H9 (cell line): ENCODE measurements around the gene C17orf113. TPM values are rescaled to one million over a fixed set of nuclear protein-coding genes. Genes with fewer than 3 reads are reported as not detected.

ENCODE experiments used
- DNase-seq: peaks from one replicate; pipeline ENCODE4 v3.0.0-alpha.2; 2017
- H2AFZ ChIP-seq: one replicate; pipeline ENCODE4 v1.6.1; 2013; ENCODE audit warnings: mild to moderate bottlenecking, low read length, control low read depth, moderate library complexity
- H2AK5ac ChIP-seq: 2 replicates; pipeline ENCODE4 v1.6.1; 2013; ENCODE audit warnings: low read length, control low read depth, mixed read lengths; ENCODE audit not compliant: insufficient read length
- H2BK120ac ChIP-seq: one replicate; pipeline ENCODE4 v1.6.1; 2013; ENCODE audit warnings: low read depth, mild to moderate bottlenecking, low read length, control low read depth, inconsistent platforms; ENCODE audit not compliant: poor library complexity, severe bottlenecking
- H2BK12ac ChIP-seq: 2 replicates; pipeline ENCODE4 v1.6.1; 2013; ENCODE audit warnings: low read length, control low read depth, mixed read lengths, low read depth; ENCODE audit not compliant: insufficient read length
- H2BK15ac ChIP-seq: 2 replicates; pipeline ENCODE4 v1.6.1; 2013; ENCODE audit warnings: low read depth, low read length, control low read depth
- H2BK20ac ChIP-seq: one replicate; pipeline ENCODE4 v1.6.1; 2013; ENCODE audit warnings: low read depth, mild to moderate bottlenecking, low read length, control low read depth, inconsistent platforms; ENCODE audit not compliant: poor library complexity, severe bottlenecking
- H2BK5ac ChIP-seq: 2 replicates; pipeline ENCODE4 v1.6.1; 2013; ENCODE audit warnings: low read length, control low read depth, mixed read lengths; ENCODE audit not compliant: insufficient read length
- H3K14ac ChIP-seq: 2 replicates; pipeline ENCODE4 v1.6.1; 2013; ENCODE audit warnings: low read length, control low read depth; ENCODE audit not compliant: insufficient read depth
- H3K18ac ChIP-seq: 2 replicates; pipeline ENCODE4 v1.6.1; 2013; ENCODE audit warnings: low read depth, mild to moderate bottlenecking, mixed read lengths, low read length, control low read depth; ENCODE audit not compliant: insufficient read length
- H3K23ac ChIP-seq: 2 replicates; pipeline ENCODE4 v1.6.1; 2013; ENCODE audit warnings: low read length, control low read depth, mixed read lengths, low read depth; ENCODE audit not compliant: insufficient read length
- H3K23me2 ChIP-seq: 2 replicates; pipeline ENCODE4 v1.6.1; 2013; ENCODE audit warnings: low read depth, mild to moderate bottlenecking, mixed read lengths, low read length, control low read depth; ENCODE audit not compliant: insufficient read length, poor library complexity, severe bottlenecking
- H3K27ac ChIP-seq: 2 replicates; pipeline ENCODE4 v1.5.1; 2013; ENCODE audit warnings: low read length, control low read depth, mixed read lengths, low read depth; ENCODE audit not compliant: insufficient read length
- H3K27me3 ChIP-seq: 2 replicates; pipeline ENCODE4 v1.6.1; 2013; ENCODE audit warnings: low read length, control low read depth, inconsistent platforms; ENCODE audit not compliant: insufficient read depth
- H3K4ac ChIP-seq: 2 replicates; pipeline ENCODE4 v1.6.1; 2013; ENCODE audit warnings: low read depth, mild to moderate bottlenecking, control low read depth, inconsistent platforms, low read length, moderate library complexity
- H3K4me1 ChIP-seq: 2 replicates; pipeline ENCODE4 v1.6.1; 2013; ENCODE audit warnings: low read length, control low read depth, inconsistent platforms; ENCODE audit not compliant: insufficient read depth
- H3K4me2 ChIP-seq: 2 replicates; pipeline ENCODE4 v1.6.1; 2013; ENCODE audit warnings: low read length, control low read depth, mixed read lengths; ENCODE audit not compliant: insufficient read length, insufficient read depth
- H3K56ac ChIP-seq: 2 replicates; pipeline ENCODE4 v1.6.1; 2013; ENCODE audit warnings: low read depth, mild to moderate bottlenecking, mixed read lengths, low read length, control low read depth; ENCODE audit not compliant: insufficient read length
- H3K79me1 ChIP-seq: 2 replicates; pipeline ENCODE4 v1.6.1; 2013; ENCODE audit warnings: low read depth, mild to moderate bottlenecking, moderate library complexity, low read length, control low read depth, inconsistent platforms; ENCODE audit not compliant: insufficient read depth, poor library complexity, severe bottlenecking
- H3K79me2 ChIP-seq: 2 replicates; pipeline ENCODE4 v1.6.1; 2013; ENCODE audit warnings: low read length, control low read depth, inconsistent platforms; ENCODE audit not compliant: insufficient read depth
- H3K9ac ChIP-seq: 2 replicates; pipeline ENCODE4 v1.6.1; 2013; ENCODE audit warnings: low read length, control low read depth, mixed read lengths; ENCODE audit not compliant: insufficient read length; ENCODE audit errors: extremely low read depth
- H3K9me3 ChIP-seq: one replicate; pipeline ENCODE4 v1.6.1; 2013; ENCODE audit warnings: low read depth, low read length, inconsistent platforms; ENCODE audit not compliant: control insufficient read depth
- H3T11ph ChIP-seq: one replicate; pipeline ENCODE4 v1.6.1; 2013; ENCODE audit warnings: mild to moderate bottlenecking, low read length, control low read depth, inconsistent platforms
- H4K20me1 ChIP-seq: one replicate; pipeline ENCODE4 v1.6.1; 2013; ENCODE audit not compliant: control insufficient read depth, insufficient read length, insufficient read depth
- H4K5ac ChIP-seq: 2 replicates; pipeline ENCODE4 v1.6.1; 2013; ENCODE audit warnings: low read depth, mild to moderate bottlenecking, mixed read lengths, low read length, control low read depth; ENCODE audit not compliant: insufficient read length
- H4K8ac ChIP-seq: replicated peaks from 2 replicates; pipeline ENCODE4 v1.6.1; 2013; ENCODE audit warnings: low read length, control low read depth, mixed read lengths, low read depth; ENCODE audit not compliant: insufficient read length
- H4K91ac ChIP-seq: 2 replicates; pipeline ENCODE4 v1.6.1; 2013; ENCODE audit warnings: low read depth, mild to moderate bottlenecking, moderate library complexity, mixed read lengths, low read length, control low read depth; ENCODE audit not compliant: insufficient read length
- H3K27ac Mint-ChIP-seq, 3 experiments: 2 replicates in 2 of 3; 3 replicates in 1 of 3; pipeline ENCODE4 v1.8.0; 2020 to 2021; ENCODE audit warnings: mixed read lengths in 3 of 3, mild to moderate bottlenecking in 1 of 3, moderate library complexity in 1 of 3
- H3K27me3 Mint-ChIP-seq: 2 replicates; pipeline ENCODE4 v1.8.0; 2021; ENCODE audit warnings: low read depth, mild to moderate bottlenecking, moderate library complexity, mixed read lengths
- H3K36me3 Mint-ChIP-seq, 3 experiments: 2 replicates in 2 of 3; 3 replicates in 1 of 3; pipeline ENCODE4 v1.8.0; 2020 to 2021; ENCODE audit warnings: low read depth in 3 of 3, mixed read lengths in 3 of 3; ENCODE audit not compliant: insufficient read depth in 1 of 3
- H3K4me1 Mint-ChIP-seq, 2 experiments: 2 replicates each; pipeline ENCODE4 v1.8.0; 2020; ENCODE audit warnings: mixed read lengths in 2 of 2
- H3K4me3 Mint-ChIP-seq, 2 experiments: 2 replicates in 1 of 2; 3 replicates in 1 of 2; pipeline ENCODE4 v1.8.0; 2020 to 2021; ENCODE audit warnings: mild to moderate bottlenecking in 2 of 2, mixed read lengths in 2 of 2, moderate library complexity in 1 of 2
- H3K9me3 Mint-ChIP-seq, 2 experiments: 2 replicates in 1 of 2; 3 replicates in 1 of 2; pipeline ENCODE4 v1.8.0; 2020; ENCODE audit warnings: mild to moderate bottlenecking in 2 of 2, mixed read lengths in 2 of 2, moderate library complexity in 1 of 2
- CTCF ChIP-seq: fragments of 200-600 bp; sonication (generic); conservative IDR thresholded peaks from 3 replicates; pipeline ENCODE4 v1.8.0; 2021; ENCODE audit warnings: antibody characterized with exemption, mild to moderate bottlenecking
- WGBS: extraction: QIAGEN DNeasy Blood & Tissue Kit; methylation state at CpG from one replicate; pipeline ENCODE4 v1.1.7; 2013; ENCODE audit warnings: missing lambda C conversion rate, low lambda C conversion rate, mixed read lengths; ENCODE audit not compliant: insufficient read length; ENCODE audit errors: extremely low coverage; 5-methylcytosine and 5-hydroxymethylcytosine counted together
- total RNA-seq: library from RNA; stranded (reverse); gene quantifications from 2 replicates; pipeline ENCODE4 v1.2.1, GENCODE V29; 2021

The C17orf113 gene
- total RNA-seq, 1 experiment from 2014 or later = 1.0 TPM

- no peaks in the 10 kb centered on the region; a peak in 1 of 7 replicates for H3K36me3 Mint-ChIP-seq
- peak overlapping the region in 2 of 3 experiments; percentile 75 to 80; a peak in 4 of 7 replicates for H3K27ac Mint-ChIP-seq
- TF ChIP-seq CTCF = no peak
- H3K14ac ChIP-seq = no peak overlapping the region; the same call in 1 of the 2 replicates
- H2AK5ac ChIP-seq = no peak overlapping the region
- H4K20me1 ChIP-seq = no peaks in the 10 kb centered on the region
- H3K9me3 Mint-ChIP-seq = no peaks in the 10 kb centered on the region; a peak in 1 of 5 replicates
- no peak overlapping the region for H3K4ac ChIP-seq
- H2BK15ac ChIP-seq = no peak overlapping the region
- H3K9me3 ChIP-seq = no peaks in the 10 kb centered on the region
- no peak overlapping the region for H3T11ph ChIP-seq
- peaks cover 5% of the 10 kb centered on the region; the same call in 1 of the 2 replicates for H3K4me1 ChIP-seq
- no peak overlapping the region for H2AFZ ChIP-seq
- H3K4me2 ChIP-seq = no peak overlapping the region
- H3K56ac ChIP-seq = no peak overlapping the region
- H4K91ac ChIP-seq = no peak overlapping the region
- no peak overlapping the region for H3K18ac ChIP-seq
- H2BK5ac ChIP-seq = no peak overlapping the region
- H4K8ac ChIP-seq = no peak overlapping the region
- DNase-seq = peak; percentile 36
- no peak overlapping the region for H3K23ac ChIP-seq
- H3K4me1 Mint-ChIP-seq = peaks cover 42 to 66% of the 10 kb centered on the region in 2 experiments
- no peak overlapping the region for H2BK120ac ChIP-seq
- H2BK12ac ChIP-seq = no peak overlapping the region
- H3K79me2 ChIP-seq = no peaks in the 10 kb centered on the region
- H3K4me3 Mint-ChIP-seq = peak overlapping the region in 1 of 2 experiments; percentile 51; a peak in 1 of 5 replicates
- H2BK20ac ChIP-seq = no peak overlapping the region
- no peaks in the 10 kb centered on the region for H3K27me3 ChIP-seq
- no peak overlapping the region for H3K9ac ChIP-seq
- H3K23me2 ChIP-seq = peaks cover 4% of the 10 kb centered on the region
- H3K27me3 Mint-ChIP-seq = peaks cover 24% of the 10 kb centered on the region
- WGBS = no CpG with 5 or more reads among the region's 6 CpGs
- H3K27ac ChIP-seq = no peak overlapping the region
- H4K5ac ChIP-seq = no peak overlapping the region
- no peaks in the 10 kb centered on the region for H3K79me1 ChIP-seq
Measured at GRCh38 chr17:42055496-42055895, 5.1 kb upstream of the C17orf113 start.
